H1 (cell line): Measurements from ENCODE around the gene RAD51B. TPM values are rescaled to one million over a fixed set of nuclear protein-coding genes. Genes with fewer than 3 reads are reported as not detected.

Experiments used
- BCL11A ChIP-seq, 2 experiments: IDR thresholded peaks; one replicate each; pipeline ENCODE4 v1.6.1; 2011; ENCODE audit warnings: low read depth in 2 of 2, low read length in 2 of 2, mild to moderate bottlenecking in 2 of 2
- BRCA1 ChIP-seq: IDR thresholded peaks from 2 replicates; pipeline ENCODE4 v1.6.1; 2012; ENCODE audit warnings: low read depth, low read length, improper control_type of control experiment
- CEBPB ChIP-seq: IDR thresholded peaks from 2 replicates; pipeline ENCODE4 v1.6.1; 2012; ENCODE audit warnings: low read depth, low read length
- EGR1 ChIP-seq: IDR thresholded peaks from 2 replicates; pipeline ENCODE4 v1.6.1; 2011; ENCODE audit warnings: low read depth, low read length, borderline replicate concordance
- EP300 ChIP-seq, 2 experiments: IDR thresholded peaks; 1 replicate in 1 of 2; 2 replicates in 1 of 2; pipeline ENCODE4 v1.6.1; 2011 to 2012; ENCODE audit warnings: low read depth in 2 of 2, low read length in 2 of 2, mild to moderate bottlenecking in 2 of 2, borderline replicate concordance in 1 of 2, inconsistent platforms in 1 of 2, moderate library complexity in 1 of 2
- EZH2 ChIP-seq: fragments of 200-600 bp; sonication (generic); IDR thresholded peaks from 2 replicates; pipeline ENCODE4 v1.7.1; 2012; ENCODE audit warnings: low read depth, mild to moderate bottlenecking, moderate library complexity, low read length, inconsistent platforms; ENCODE audit not compliant: severe bottlenecking
- JUND ChIP-seq: IDR thresholded peaks from 2 replicates; pipeline ENCODE4 v1.6.1; 2011; ENCODE audit warnings: mild to moderate bottlenecking, improper control_type of control experiment, low read length
- KDM4A ChIP-seq: IDR thresholded peaks from one replicate; pipeline ENCODE4 v1.7.1; 2012; ENCODE audit warnings: low read depth, mild to moderate bottlenecking, moderate library complexity, low read length, inconsistent platforms; ENCODE audit not compliant: severe bottlenecking
- PHF8 ChIP-seq: fragments of 200-600 bp; sonication (generic); conservative IDR thresholded peaks from 2 replicates; pipeline ENCODE4 v1.7.1; 2012; ENCODE audit warnings: low read depth, mild to moderate bottlenecking, inconsistent platforms, low read length, moderate library complexity
- POLR2AphosphoS5 ChIP-seq: IDR thresholded peaks from 2 replicates; pipeline ENCODE4 v1.6.1; 2011; ENCODE audit warnings: low read depth, low read length
- SUZ12 ChIP-seq: fragments of 200-600 bp; sonication (generic); IDR thresholded peaks from 2 replicates; pipeline ENCODE4 v1.6.1; 2012; ENCODE audit warnings: mild to moderate bottlenecking, inconsistent platforms, low read length, moderate library complexity, mixed read lengths
- YY1 ChIP-seq: IDR thresholded peaks from 2 replicates; pipeline ENCODE4 v1.6.1; 2011; ENCODE audit warnings: low read depth, mild to moderate bottlenecking, low read length
- polyA plus RNA-seq, 7 experiments: library from polyadenylated mRNA; depleted of rRNA in 3 of 7; stranded (reverse) in 5 of 7; unstranded in 2 of 7; fragments of >200 nt in 5 of 7; fragments of 200-250 nt in 2 of 7; gene quantifications; 1 replicate in 5 of 7; 2 replicates in 1 of 7; 4 replicates in 1 of 7; pipeline versions ENCODE4 v1.2.1 to v1.2.3, GENCODE V29; 2011 to 2013; ENCODE audit warnings: missing spikeins in 2 of 7, mixed read lengths in 2 of 7
- total RNA-seq: library from RNA; stranded (reverse); fragmentation: NEBNext Ultra II Directional; extraction: Animal tissue kit (Norgen Biotek cat#: 25700); gene quantifications from 2 replicates; pipeline ENCODE4 v1.2.1, GENCODE V29; 2021
- TF ChIP-seq, protein P1 (sequence below): fragments of 300-600 bp; sonication (generic); IDR thresholded peaks from 2 replicates; pipeline ENCODE4 v1.7.1; 2012; ENCODE audit warnings: low read length, moderate library complexity, mild to moderate bottlenecking, inconsistent platforms; ENCODE audit not compliant: insufficient replicate concordance

RAD51B gene
- total and polyA plus RNA-seq, 2 of the 8 experiments (the other 6 are each of a cell fraction or from before 2014, with no cell fraction given) = 3.9 to 14.9 TPM

GRCh38 chr14:68251769-68252100 lies 432.2 kb downstream of the RAD51B start (continued):
- TF ChIP-seq, protein P1, sequence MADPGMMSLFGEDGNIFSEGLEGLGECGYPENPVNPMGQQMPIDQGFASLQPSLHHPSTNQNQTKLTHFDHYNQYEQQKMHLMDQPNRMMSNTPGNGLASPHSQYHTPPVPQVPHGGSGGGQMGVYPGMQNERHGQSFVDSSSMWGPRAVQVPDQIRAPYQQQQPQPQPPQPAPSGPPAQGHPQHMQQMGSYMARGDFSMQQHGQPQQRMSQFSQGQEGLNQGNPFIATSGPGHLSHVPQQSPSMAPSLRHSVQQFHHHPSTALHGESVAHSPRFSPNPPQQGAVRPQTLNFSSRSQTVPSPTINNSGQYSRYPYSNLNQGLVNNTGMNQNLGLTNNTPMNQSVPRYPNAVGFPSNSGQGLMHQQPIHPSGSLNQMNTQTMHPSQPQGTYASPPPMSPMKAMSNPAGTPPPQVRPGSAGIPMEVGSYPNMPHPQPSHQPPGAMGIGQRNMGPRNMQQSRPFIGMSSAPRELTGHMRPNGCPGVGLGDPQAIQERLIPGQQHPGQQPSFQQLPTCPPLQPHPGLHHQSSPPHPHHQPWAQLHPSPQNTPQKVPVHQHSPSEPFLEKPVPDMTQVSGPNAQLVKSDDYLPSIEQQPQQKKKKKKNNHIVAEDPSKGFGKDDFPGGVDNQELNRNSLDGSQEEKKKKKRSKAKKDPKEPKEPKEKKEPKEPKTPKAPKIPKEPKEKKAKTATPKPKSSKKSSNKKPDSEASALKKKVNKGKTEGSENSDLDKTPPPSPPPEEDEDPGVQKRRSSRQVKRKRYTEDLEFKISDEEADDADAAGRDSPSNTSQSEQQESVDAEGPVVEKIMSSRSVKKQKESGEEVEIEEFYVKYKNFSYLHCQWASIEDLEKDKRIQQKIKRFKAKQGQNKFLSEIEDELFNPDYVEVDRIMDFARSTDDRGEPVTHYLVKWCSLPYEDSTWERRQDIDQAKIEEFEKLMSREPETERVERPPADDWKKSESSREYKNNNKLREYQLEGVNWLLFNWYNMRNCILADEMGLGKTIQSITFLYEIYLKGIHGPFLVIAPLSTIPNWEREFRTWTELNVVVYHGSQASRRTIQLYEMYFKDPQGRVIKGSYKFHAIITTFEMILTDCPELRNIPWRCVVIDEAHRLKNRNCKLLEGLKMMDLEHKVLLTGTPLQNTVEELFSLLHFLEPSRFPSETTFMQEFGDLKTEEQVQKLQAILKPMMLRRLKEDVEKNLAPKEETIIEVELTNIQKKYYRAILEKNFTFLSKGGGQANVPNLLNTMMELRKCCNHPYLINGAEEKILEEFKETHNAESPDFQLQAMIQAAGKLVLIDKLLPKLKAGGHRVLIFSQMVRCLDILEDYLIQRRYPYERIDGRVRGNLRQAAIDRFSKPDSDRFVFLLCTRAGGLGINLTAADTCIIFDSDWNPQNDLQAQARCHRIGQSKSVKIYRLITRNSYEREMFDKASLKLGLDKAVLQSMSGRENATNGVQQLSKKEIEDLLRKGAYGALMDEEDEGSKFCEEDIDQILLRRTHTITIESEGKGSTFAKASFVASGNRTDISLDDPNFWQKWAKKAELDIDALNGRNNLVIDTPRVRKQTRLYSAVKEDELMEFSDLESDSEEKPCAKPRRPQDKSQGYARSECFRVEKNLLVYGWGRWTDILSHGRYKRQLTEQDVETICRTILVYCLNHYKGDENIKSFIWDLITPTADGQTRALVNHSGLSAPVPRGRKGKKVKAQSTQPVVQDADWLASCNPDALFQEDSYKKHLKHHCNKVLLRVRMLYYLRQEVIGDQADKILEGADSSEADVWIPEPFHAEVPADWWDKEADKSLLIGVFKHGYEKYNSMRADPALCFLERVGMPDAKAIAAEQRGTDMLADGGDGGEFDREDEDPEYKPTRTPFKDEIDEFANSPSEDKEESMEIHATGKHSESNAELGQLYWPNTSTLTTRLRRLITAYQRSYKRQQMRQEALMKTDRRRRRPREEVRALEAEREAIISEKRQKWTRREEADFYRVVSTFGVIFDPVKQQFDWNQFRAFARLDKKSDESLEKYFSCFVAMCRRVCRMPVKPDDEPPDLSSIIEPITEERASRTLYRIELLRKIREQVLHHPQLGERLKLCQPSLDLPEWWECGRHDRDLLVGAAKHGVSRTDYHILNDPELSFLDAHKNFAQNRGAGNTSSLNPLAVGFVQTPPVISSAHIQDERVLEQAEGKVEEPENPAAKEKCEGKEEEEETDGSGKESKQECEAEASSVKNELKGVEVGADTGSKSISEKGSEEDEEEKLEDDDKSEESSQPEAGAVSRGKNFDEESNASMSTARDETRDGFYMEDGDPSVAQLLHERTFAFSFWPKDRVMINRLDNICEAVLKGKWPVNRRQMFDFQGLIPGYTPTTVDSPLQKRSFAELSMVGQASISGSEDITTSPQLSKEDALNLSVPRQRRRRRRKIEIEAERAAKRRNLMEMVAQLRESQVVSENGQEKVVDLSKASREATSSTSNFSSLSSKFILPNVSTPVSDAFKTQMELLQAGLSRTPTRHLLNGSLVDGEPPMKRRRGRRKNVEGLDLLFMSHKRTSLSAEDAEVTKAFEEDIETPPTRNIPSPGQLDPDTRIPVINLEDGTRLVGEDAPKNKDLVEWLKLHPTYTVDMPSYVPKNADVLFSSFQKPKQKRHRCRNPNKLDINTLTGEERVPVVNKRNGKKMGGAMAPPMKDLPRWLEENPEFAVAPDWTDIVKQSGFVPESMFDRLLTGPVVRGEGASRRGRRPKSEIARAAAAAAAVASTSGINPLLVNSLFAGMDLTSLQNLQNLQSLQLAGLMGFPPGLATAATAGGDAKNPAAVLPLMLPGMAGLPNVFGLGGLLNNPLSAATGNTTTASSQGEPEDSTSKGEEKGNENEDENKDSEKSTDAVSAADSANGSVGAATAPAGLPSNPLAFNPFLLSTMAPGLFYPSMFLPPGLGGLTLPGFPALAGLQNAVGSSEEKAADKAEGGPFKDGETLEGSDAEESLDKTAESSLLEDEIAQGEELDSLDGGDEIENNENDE = no peak
- TF ChIP-seq JUND (no peak), EP300 (IDR thresholded peaks at IDR 0.05; ENCODE audit: borderline replicate concordance in 1 of 2, low read depth in 2 of 2, low read length in 2 of 2) (no peak), YY1 (no peak), POLR2AphosphoS5 (no peak), BRCA1 (no peak), PHF8 (no peak), KDM4A (no peak), SUZ12 (no peak), EZH2 (no peak), CEBPB (no peak), EGR1 (no peak), BCL11A (IDR thresholded peaks at IDR 0.05; ENCODE audit: low read depth in 2 of 2, low read length in 2 of 2) (no peak)
